Measurements from ENCODE around the gene CASTOR2. TPM values are rescaled to one million over a fixed set of nuclear protein-coding genes. Genes with fewer than 3 reads are reported as not detected.
"Not testable (repeated sequence)": the region's sequence is repeated elsewhere in the genome, so short reads cannot be mapped to it uniquely, and the experiment has no call there.

CASTOR2 gene
- total RNA-seq, 1 donor from 2014 or later: 25.4 TPM

DNA sequence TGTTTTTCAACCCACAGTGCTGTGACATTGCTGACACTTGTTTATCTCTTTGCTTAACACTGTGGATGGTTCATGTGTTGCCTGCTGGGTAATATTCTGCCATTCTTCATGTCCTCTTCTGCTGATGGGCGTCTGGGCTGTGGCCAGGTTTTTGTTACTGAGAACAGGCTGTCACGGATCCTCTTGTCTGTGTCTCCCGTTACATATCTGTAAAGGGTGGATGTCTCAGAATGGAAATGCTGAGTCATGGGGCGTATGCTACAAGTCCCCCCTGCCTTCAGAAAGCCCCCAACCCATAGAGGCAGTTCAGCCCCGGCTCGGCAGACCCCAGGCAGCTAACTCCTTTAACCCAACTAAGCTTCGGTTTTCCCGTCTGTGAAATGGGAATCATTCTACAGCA, 33.3 kb downstream of the CASTOR2 start:
- not testable (repeated sequence) for H3K9me3 Mint-ChIP-seq (ENCODE audit: unreplicated experiment); DNase-seq (ENCODE audit: extremely low spot score, unreplicated experiment); H3K36me3 Mint-ChIP-seq (ENCODE audit: unreplicated experiment); H3K27ac Mint-ChIP-seq (ENCODE audit: unreplicated experiment); H3K4me3 Mint-ChIP-seq (ENCODE audit: unreplicated experiment)
- H3K27me3 Mint-ChIP-seq (ENCODE audit: unreplicated experiment): peaks cover 48% of the 10 kb centered on the region
- H3K4me1 Mint-ChIP-seq (ENCODE audit: unreplicated experiment): peaks cover 34% of the 10 kb centered on the region

DNA sequence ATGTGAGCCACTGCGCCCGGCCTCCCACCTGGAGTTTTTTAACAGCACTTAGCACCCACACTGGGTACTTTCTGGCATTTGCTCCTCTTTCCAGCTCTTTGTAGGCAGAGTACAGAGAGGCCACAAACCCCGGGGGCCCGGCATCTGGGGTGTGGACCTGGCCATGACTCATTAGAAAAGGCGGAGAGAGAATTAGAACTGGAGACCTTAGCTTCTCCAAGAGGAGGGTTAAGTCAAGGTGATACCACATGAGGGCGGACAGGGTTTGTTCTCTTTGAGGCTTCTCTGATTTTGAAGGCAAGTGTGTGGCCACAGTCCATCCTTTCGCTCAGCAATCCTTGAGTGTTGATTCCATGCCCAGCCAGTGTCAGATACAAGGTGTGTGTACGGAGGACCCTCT, 36.9 kb downstream of the CASTOR2 start:
- H3K36me3 Mint-ChIP-seq (ENCODE audit: unreplicated experiment); H3K4me3 Mint-ChIP-seq (ENCODE audit: unreplicated experiment); H3K9me3 Mint-ChIP-seq (ENCODE audit: unreplicated experiment); DNase-seq (ENCODE audit: extremely low spot score, unreplicated experiment); H3K27ac Mint-ChIP-seq (ENCODE audit: unreplicated experiment): not testable (repeated sequence)
- peaks cover 12% of the 10 kb centered on the region for H3K4me1 Mint-ChIP-seq (ENCODE audit: unreplicated experiment)
- peaks cover 46% of the 10 kb centered on the region for H3K27me3 Mint-ChIP-seq (ENCODE audit: unreplicated experiment)

DNA sequence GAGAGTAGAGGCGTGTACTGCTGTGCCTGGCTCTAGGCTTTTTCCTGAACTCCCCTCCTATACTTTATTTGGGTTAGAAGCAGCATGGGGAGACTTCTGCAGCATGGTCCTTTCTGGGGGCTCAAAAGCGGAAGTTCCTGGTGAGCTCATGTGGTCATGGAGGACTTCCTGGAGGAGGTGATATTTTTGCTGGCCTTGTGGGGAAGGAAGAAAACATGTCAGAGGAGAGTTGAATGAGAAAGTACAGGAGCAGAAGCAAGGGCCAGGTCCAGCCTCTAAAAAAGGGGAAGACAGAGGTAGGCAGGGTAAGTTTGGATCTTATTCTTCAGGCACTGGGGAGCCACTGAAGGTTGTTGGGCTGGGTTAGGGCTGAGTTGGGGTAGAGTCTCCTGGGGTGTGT, 45.5 kb downstream of the CASTOR2 start:
- no peak overlapping the region for H3K4me3 Mint-ChIP-seq (ENCODE audit: unreplicated experiment)
- TF ChIP-seq, protein P1, sequence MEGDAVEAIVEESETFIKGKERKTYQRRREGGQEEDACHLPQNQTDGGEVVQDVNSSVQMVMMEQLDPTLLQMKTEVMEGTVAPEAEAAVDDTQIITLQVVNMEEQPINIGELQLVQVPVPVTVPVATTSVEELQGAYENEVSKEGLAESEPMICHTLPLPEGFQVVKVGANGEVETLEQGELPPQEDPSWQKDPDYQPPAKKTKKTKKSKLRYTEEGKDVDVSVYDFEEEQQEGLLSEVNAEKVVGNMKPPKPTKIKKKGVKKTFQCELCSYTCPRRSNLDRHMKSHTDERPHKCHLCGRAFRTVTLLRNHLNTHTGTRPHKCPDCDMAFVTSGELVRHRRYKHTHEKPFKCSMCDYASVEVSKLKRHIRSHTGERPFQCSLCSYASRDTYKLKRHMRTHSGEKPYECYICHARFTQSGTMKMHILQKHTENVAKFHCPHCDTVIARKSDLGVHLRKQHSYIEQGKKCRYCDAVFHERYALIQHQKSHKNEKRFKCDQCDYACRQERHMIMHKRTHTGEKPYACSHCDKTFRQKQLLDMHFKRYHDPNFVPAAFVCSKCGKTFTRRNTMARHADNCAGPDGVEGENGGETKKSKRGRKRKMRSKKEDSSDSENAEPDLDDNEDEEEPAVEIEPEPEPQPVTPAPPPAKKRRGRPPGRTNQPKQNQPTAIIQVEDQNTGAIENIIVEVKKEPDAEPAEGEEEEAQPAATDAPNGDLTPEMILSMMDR (IDR thresholded peaks at IDR 0.05): no peak
- DNase-seq (ENCODE audit: extremely low spot score, unreplicated experiment): no peak
- H3K27ac Mint-ChIP-seq (ENCODE audit: unreplicated experiment): no peak overlapping the region
- peaks cover 25% of the 10 kb centered on the region for H3K27me3 Mint-ChIP-seq (ENCODE audit: unreplicated experiment)
- H3K36me3 Mint-ChIP-seq (ENCODE audit: unreplicated experiment): peaks cover 10% of the 10 kb centered on the region
- no peaks in the 10 kb centered on the region for H3K9me3 Mint-ChIP-seq (ENCODE audit: unreplicated experiment)
- H3K4me1 Mint-ChIP-seq (ENCODE audit: unreplicated experiment): no peaks in the 10 kb centered on the region

DNA sequence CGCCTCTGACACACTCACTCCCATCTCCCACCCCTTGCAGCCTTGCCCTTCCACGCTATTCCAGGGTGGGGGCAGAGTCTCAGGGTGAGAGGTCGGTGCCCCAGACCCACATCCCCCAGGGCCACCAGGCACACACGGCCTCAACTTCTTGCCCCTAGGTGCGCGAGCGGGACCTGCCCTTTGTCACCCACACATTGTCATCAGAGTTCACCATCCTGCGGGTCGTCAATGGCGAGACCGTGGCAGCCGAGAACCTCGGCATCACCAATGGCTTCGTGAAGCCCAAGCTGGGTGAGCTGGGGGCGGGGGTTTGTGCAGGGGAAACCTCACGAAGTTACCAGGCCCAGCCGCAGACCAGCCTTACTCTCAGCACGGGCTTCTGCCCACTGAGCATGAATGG, 53.3 kb downstream of the CASTOR2 start:
- TF ChIP-seq, protein P1 (IDR thresholded peaks at IDR 0.05): no peak
- no peaks in the 10 kb centered on the region for H3K4me1 Mint-ChIP-seq (ENCODE audit: unreplicated experiment)
- no peaks in the 10 kb centered on the region for H3K9me3 Mint-ChIP-seq (ENCODE audit: unreplicated experiment)
- peaks cover 7% of the 10 kb centered on the region for H3K36me3 Mint-ChIP-seq (ENCODE audit: unreplicated experiment)
- no peak for DNase-seq (ENCODE audit: extremely low spot score, unreplicated experiment)
- H3K27me3 Mint-ChIP-seq (ENCODE audit: unreplicated experiment): no peaks in the 10 kb centered on the region
- H3K4me3 Mint-ChIP-seq (ENCODE audit: unreplicated experiment): no peak overlapping the region
- no peak overlapping the region for H3K27ac Mint-ChIP-seq (ENCODE audit: unreplicated experiment)

DNA sequence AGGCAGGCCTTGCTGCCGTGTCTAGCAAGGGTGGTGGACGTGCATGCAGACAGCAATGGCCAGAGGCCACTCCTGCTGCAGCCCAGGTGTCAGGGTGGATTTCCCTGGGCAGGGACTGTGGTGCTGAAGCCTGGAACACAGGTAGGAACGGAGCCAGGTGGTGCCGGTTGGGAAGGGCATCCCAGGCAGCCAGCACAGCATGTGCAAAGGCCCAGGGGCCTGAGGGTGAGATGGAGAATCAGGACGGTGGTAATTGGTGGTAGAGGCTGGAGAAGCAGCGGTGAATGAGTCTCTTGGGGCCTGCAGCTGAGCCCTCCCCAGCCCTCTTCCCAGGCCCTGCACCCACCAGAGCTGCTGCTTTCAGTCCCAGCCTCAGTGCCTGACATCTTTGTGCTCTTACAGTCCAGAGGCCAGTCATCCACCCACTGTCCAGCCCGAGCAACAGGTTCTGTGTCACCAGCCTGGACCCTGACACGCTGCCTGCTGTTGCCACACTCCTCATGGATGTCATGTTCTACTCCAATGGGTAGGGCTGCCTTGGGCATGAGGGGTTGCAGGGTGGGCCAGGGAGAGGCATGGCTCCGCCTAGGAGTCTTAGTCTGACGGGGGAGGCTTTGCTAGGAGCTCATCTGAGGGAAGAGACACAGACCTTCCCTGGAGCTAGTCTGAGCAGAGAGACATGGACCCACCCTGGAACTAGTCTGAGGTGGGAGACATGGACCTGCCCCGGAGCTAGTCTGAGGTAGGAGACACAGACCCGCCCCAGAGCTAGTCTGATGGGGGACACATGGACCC, 54.3 kb downstream of the CASTOR2 start:
- TF ChIP-seq, protein P1 (IDR thresholded peaks at IDR 0.05): no peak
- H3K27ac Mint-ChIP-seq (ENCODE audit: unreplicated experiment): no peak overlapping the region
- H3K9me3 Mint-ChIP-seq (ENCODE audit: unreplicated experiment): no peaks in the 10 kb centered on the region
- H3K4me3 Mint-ChIP-seq (ENCODE audit: unreplicated experiment): no peak overlapping the region
- H3K36me3 Mint-ChIP-seq (ENCODE audit: unreplicated experiment): peaks cover 7% of the 10 kb centered on the region
- H3K4me1 Mint-ChIP-seq (ENCODE audit: unreplicated experiment): no peaks in the 10 kb centered on the region
- no peak for DNase-seq (ENCODE audit: extremely low spot score, unreplicated experiment)
- no peaks in the 10 kb centered on the region for H3K27me3 Mint-ChIP-seq (ENCODE audit: unreplicated experiment)

DNA sequence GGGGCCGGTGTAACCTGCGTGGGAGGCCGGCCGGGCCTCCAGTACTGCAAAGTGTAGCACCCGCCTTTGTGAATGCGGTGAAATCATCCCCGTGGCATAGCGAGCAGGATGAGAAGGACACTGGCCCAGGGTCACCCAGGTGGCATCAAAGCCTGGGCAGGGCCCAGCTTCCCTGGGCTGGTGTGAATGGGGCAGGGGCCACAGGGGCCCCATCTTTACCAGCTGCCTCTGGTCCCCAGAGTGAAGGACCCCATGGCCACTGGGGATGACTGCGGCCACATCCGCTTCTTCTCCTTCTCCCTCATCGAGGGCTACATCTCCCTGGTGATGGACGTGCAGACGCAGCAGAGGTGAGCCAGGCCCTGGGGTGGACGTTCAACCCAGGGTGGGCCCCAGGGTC, 55.3 kb downstream of the CASTOR2 start:
- Mint-ChIP-seq H3K4me3 (ENCODE audit: unreplicated experiment) (no peak overlapping the region), H3K9me3 (ENCODE audit: unreplicated experiment) (no peaks in the 10 kb centered on the region), H3K27me3 (ENCODE audit: unreplicated experiment) (no peaks in the 10 kb centered on the region), H3K4me1 (ENCODE audit: unreplicated experiment) (no peaks in the 10 kb centered on the region), H3K27ac (ENCODE audit: unreplicated experiment) (no peak overlapping the region), H3K36me3 (ENCODE audit: unreplicated experiment) (peaks cover 12% of the 10 kb centered on the region)
- DNase-seq (ENCODE audit: extremely low spot score, unreplicated experiment): no peak
- TF ChIP-seq, protein P1 (IDR thresholded peaks at IDR 0.05): no peak
